NCI-H2196 (cell line): ENCODE results near the gene REM2.
A peak's percentile ranks its signal among the peaks of the same experiment; 100 is the strongest.
"Not testable (repeated sequence)": the region's sequence is repeated elsewhere in the genome, so short reads cannot be mapped to it uniquely, and the experiment has no call there.

Experiments used
- DNase-seq: peaks from one replicate; lab custom pipeline; 2025; ENCODE audit not compliant: unreplicated experiment; lab: John Stamatoyannopoulos, UW

REM2 gene

DNA sequence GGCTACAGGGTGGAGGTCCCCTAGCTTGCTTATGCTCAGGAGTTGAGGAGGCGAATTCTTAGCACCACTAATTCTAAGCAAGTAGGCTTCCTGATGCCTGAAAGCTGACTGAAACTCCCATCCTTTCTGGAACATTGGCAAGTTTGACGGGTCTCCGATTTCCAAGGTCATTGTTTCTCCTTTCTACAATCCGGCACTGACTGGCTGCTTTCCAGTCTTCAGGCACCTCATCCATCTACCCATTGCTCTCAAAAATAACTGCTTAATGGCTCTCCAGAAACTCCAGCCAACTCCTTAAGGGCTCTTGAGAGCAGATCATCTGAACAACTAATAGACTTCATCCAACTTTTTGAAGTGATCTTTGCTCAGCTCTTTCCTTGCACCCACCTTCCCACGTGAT, 13.3 kb downstream of the REM2 start:
- no peak for DNase-seq

DNA sequence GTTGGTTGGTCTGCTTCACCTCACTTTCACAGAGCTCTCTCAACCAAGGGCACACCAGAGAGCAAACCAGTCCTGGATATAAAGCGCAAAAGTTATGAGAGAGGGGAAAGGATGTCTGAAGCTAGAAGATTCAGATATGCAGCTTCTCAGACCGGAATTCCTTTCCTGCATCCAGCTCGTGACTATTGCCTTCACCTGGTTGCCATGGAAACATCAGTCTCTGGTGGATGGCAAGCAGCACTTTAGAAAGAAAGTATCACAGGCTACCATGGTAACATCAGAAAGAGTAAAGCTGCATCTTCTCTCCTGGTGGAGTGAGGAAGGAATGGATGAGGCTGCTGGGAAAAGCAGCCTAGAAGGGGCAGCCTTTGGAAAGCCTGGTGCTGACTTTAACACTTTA, 13.7 kb downstream of the REM2 start:
- no peak for DNase-seq

DNA sequence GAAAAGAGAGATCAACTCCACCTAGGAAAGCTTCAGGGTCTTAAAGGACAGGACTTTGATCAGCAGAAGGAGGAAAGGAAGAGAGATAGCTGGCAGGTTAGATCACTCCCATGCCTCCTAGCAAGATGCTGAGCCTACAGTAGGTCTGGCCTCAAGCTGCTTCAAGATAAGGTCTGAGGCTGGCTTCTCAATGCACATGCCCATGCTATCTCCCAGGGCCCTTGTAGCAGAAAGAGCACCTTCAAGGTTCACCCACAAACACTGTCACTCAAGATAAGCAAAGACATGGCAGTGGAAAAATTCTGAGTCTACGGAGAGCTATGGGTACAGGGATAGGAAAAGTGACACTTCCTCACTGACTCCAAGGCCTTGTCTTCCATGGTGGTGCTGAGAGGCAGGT, 14.3 kb downstream of the REM2 start:
- no peak for DNase-seq

DNA sequence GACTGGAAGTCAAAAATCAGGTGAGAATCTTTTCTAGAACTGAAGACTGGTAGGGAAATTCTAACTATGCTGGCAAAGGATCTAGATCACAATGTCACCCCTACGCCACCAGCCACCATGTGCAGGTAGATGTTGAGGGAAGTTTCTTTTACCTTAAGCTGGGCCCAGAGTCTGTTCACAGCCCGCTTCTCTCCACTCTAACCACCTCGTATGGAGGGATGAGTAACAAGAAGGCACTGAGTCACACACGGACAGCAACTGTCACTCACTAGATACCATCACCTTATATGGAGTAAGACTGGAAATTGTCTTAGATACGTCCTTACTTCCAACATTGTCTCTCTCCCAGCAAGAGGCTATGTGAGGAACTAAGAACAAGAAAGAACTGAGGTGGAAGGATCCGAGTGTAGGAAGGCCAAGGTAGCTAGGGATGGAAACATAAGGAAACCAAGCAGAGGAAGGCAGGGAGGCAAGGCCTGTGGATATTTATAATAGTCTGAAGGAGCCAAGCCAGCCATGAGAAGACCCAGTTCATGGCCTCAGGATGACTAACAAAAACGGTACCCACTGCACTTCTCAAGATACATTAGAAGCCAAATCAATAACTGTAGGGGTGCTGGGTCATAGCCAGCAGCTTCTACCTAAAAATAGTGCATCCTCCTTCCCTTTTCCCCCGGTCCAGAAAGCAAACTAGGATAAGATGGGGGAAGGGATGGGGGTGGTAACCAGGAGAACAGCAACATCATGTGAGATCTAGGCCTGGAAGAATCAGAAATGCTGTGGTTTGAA, 15.5 kb downstream of the REM2 start:
- DNase-seq, result no peak

DNA sequence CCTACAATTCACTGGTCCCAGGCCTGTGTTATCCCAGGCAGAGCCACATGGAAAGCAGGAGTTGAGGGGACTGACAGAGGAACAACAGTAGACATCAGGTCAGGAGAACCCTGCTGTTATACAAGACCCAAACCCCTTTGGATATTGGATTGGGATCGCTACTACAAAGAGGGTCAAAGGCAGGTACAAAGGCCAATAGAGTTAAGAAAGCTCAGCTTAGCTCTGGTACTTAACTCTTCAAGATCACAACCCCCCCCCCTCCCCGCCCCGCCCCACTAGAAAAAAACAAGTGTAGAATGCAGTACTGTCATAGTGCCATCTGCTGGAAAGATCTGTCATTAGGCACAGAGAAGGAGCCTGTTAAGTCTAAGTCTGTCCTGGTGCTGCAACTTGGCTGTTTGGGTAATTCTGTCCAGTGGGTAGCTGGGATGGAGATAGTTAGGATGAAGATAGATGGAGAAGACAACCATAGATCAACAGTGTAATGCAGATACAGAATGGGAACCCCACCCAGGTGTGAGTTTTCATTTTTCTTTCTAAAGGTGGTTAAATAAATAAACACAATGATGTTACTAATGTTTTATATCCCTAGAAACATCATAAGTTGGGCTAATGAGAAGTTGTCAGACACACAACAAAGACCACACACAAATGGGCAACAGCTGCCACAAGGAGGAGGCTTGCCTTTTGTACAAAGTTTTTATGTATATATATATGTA, 17.2 kb downstream of the REM2 start:
- DNase-seq, result peak; percentile 68

DNA sequence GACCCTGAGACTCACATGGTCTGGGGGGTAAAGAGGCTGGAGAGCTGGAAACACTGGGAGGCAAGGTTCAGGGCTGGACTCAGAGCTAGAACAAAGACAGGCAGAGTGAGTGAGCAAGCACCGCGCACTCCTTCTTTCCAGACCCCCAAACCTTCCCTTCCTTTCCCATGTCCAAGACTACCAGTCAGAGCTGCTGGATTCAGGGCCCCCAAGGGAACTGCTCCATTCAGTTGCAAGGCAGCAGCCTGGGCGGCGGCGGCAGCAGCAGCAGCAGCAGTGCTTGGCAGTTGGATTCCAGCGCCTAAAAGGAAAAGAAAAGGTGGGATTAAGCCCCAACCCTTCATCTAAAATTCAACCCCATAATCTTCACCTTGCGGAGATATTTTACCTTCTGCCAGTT, 18.8 kb downstream of the REM2 start:
- DNase-seq, result no peak

DNA sequence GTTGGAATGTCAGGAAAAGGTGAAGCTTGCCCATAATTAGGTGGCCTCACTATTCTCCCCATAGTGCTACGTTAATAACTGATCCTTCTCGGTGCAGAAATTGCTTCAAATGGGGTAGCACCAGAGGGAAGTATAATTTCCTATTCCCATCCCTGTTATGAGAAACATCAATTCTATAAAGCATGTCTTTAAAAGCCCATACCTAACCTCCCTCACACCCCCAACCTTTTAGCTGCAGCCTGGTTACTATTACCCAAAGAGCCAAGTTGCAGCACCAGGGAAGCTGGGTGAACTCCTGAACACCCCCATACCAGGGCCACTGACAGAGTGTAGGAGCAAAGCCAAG, 20.7 kb downstream of the REM2 start:
- no peak for DNase-seq

DNA sequence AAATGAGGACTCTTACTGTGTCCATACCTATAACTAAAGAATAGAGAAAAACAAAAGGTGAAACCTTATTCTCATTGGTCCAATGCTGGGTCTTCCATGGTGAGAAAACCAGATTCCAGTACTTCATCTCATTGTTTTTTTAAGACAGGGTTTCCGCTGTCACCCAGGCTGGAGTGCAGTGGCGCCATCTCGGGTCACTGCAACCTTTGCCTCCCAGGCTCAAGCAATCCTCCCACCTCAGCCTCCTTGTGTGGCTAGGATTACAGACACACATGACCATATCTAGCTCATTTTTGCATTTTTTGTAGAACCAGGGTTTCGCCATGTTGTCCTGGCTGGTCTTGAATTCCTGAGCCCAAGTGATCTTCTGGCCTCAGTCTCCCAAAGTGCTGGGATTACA, 22.6 kb downstream of the REM2 start:
- no peak for DNase-seq

DNA sequence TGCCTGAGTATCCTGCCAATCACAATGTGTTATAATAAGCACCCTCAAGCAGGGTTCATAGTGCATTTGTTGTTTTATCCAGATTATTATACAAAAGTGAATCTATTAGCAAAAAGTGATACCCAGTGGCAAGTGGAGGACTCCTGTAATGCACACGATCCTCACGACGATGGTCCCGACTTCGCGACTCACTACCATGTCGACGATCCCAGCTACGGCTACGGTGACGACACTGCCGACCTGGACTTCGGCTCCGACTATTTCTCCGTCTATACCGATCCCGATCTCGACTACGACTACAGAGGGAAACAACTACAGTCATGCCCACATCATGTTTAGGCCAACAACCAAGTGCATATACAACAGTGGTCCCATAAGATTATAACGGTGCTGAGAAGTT, 23.1 kb downstream of the REM2 start:
- DNase-seq, result no peak

DNA sequence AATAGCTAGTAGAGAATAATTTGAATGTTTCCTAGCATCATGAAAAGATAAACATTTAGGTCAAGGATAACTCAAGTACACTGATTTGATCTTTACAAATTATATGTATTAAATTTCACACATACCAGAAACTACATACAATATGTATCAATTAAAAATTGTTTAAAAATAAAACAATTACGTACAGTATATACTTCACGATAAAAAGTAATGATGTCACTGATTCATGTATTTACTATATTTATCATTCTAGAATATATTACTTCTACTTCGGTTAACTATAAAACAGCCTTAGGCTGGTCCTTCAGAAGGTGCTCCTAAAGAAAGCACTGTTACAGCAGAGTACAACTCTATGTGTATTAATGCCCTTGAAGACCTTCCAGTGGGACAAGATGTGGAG, 24.4 kb downstream of the REM2 start:
- DNase-seq, result no peak

DNA sequence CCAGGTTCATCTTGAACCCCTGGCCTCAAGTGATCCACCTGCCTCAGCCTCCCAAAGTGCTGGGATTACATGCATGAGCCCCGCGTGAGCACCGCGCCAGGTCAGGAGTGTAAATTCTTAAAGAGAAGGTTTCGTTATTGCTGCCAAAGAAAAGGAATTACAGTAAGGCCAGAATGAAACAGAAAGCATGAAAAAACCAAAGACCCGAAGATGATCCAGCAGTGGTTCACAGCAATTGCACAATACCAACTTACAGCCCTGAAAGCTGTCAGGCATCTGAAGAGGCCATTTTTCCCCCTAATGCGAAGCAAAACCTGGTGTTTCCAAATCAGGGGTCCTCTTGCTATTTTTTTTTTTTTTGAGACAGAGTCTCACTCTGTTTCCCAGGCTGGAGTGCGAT, 25.6 kb downstream of the REM2 start:
- no peak for DNase-seq

DNA sequence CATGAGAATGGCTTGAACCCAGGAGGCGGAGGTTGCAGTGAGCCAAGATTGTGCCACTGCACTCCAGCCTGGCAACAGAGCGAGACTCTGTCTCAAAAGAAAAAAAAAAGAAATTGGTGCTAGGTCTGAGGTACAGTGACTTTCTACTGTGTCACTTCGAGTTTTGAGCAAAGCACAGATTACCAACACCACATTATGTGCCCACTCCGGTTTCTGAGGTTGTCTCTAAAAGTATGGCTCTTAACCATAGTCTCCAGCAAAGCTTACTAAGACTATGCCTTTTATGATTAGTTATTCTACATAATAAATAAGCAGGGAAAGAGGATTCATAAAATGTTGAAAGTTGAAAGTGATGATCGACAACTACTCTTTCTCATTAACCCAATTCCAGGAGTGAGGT, 27.9 kb downstream of the REM2 start:
- DNase-seq, result no peak

DNA sequence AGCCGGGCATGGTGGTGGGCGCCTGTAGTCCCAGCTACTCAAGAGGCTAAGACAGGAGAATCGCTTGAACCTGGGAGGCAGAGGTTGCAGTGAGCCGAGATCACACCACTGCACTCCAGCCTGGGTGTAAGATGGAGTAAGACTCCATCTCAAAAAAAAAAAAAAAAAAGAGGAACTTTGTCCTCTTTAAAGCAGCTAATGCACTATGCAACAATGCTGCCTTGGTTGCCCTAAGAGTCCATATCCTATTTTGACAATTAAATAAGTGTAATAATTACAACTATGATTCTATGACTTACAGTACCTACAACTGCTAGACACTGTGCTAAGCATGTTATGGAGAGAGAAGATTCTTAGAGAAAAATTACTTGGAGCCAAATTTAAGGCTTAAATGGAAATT, 31.8 kb downstream of the REM2 start:
- DNase-seq, result not testable (repeated sequence)

DNA sequence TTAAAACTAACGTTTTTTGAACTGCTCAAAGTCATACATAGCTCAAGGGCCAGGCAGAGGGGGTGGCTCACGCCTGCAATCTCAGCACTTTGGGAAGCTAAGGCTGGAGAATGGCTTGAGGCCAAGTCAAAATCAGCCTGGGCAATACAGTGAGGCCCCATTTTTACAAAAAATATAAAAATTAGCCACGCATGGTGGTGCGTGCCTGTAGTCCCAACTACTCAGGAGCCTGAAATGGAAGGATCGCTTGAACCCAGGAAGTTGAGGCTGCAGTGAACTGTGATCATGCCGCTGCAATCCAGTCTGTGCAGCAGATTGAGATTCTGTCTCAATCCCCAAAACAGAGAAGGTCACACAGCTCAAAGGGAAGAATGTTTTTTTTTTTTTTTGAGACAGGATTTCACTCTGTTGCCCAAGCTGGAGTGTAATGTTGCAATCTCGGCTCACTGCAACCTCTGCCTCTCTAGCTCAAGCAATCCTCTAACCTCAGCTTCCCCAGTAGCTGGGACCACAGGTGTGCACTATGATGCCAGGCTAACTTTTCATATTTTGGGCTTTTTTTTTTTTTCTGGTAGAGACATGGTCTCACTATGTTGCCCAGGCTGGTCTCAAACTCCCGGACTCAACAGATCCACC, 33.0 kb downstream of the REM2 start:
- DNase-seq, result no peak

DNA sequence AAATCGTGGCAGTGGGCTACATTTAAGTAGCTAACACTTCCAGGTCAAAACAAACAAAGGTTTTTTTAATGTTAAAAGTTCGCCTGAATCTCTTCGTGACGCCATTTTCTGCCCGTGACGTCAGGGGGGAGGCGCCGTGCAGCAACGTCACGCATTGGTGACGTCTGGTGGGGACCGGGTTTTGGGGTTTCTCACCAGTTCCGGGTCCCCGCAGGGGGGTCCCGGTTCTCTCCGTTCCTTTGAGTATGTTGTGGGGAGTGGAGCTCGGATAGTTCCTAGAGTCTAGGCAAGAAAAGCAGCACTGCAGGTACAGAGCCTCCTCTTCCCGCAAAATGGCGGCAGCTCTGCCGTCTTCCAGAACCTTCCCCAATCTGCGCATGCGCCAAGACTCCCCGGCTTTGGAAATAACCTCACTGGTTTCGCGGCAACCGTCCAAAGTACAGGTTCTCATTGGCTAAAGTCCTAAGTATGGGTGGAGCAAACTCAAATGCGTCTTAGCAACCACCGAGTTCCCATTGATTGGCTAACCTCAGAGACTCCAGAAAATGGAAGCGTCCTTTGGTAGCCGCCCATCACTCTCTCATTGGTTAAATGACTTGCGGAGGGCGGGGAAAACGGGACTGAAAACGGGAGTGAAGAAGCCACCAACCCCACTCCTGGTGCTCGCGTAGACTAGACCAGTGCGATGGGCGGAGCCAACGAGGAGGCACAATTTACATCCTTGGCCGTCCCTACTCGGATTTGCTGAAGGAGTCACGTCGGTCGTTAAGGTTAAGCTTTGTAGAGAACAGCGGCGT, 36.0 kb downstream of the REM2 start, which contains the start of gene RBM23:
RBM23 (minus strand) TSS at position 346 of the 797 bp plus-strand sequence.
- DNase-seq, result peak; percentile 100

DNA sequence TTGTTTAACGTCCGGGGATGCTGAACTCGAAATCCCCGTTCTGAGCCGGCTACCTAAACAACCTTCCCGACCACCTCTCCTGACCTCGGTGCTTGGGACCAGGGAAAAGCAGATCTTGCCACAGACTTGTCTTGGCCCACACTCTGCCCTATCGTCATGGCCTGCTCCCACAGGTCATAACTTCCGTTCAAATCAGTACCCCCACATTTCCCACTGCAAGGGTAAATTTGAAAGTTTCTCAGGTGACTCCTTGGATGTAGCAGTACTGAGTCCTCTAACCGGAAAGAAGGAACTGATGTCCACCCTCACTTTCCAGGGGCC, 36.5 kb downstream of the REM2 start:
- DNase-seq, result no peak

DNA sequence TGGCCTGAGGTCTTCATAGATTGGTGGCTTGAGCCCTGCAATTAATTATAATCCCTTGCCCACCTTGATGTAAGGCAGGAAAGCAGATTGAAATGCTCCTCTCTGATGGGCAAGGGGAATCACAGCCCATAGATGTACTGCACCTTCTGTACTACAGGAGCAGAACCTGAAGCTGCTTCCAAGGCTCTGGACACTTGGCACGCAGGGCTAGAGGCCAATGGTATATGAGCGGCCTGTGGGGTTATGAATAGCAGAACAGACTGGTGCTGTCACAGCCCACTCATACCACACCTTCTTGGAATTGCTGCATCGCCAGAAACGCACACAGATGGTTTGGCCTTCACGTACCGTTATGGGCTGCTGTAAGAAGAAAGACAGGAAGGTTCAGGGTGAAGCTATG, 37.7 kb downstream of the REM2 start:
- no peak for DNase-seq

DNA sequence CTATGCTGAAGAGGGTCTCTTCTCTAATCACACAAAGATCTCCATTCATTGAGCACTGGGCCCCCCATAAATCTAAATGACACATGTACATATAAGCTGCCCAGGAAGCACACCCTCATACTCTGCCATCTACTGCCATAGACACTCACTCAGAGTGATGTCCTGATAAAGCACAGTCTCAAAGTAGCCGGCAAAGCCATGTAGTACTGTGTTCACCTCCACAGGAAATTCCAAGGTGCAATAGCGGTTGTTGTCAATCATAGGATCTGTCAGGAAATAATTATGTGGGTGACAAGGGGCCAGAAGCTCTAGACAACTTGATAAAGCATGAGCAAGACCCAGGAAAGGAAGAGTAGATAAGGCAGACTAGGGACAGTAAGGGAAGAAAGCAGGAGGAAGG, 39.3 kb downstream of the REM2 start:
- no peak for DNase-seq

DNA sequence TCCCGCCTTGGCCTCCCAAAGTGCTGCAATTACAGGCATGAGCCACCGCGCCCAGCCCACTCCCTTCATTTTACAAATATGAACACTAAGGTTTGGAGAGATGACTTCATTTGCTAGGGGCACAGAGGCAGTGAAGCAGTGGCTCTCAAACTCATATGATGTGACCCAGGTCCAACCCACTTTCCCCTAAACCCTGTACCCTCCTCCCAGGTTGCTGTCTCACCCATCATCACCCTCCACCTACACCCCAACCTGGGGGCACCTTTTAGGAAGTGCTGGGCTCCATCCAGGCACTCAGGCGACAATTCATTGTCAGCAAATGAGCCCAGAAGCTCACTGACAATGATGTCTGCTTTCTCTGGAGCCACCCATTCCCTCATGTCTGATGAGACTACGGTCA, 40.7 kb downstream of the REM2 start:
- no peak for DNase-seq

DNA sequence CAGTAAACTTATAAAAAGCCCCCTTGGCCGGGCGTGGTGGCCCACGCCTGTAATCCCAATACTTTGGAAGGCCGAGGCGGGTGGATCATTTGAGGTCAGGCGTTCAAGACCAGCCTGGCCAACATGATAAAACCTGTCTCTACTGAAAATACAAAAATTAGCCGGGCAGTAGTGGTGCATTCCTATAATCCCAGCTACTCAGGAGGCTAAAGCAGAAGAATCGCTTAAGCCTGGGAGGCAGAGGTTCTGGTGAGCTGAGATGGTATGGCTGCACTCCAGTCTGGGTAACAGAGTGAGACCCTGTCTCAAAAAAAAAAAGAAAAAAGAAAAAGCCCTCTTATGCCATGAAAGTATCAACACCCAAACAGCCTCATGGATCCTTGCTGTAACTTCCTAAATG, 42.5 kb downstream of the REM2 start:
- DNase-seq, result no peak

DNA sequence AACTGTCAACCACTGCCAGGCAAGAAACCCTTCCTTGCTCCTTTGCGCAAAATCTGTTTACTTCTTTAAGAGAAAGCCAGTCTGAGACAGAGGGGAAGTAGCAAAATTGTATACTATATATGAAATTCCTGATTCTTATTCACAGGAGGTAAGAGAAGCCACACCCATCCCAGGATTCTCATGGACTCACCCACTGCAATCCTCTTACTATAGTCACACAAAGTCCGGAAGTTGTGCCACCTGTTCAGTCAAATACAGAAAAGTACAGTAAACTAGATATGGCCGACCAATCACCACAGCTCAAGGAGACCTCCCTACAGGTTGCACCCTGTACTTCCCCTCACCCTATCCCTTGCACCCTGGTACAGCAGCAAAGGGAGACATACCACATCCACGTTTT, 43.3 kb downstream of the REM2 start:
- DNase-seq, result no peak
